GM21528 (cell line): ENCODE measurements around the gene CHDH.

Experiments
- ATAC-seq: cut with Tn5 transposase; IDR thresholded peaks from one replicate; pipeline ENCODE4 v1.9.1; 2021; ENCODE audit warnings: mild to moderate bottlenecking, moderate library complexity; ENCODE audit not compliant: unreplicated experiment, low FRiP score

CHDH gene

GRCh38 chr3:53858096-53858741 lies 12.0 kb upstream of the CHDH start:
- no peak for ATAC-seq

GRCh38 chr3:53856964-53857363 lies 10.7 kb upstream of the CHDH start:
- ATAC-seq, result no peak

- no peak for ATAC-seq
Observed at GRCh38 chr3:53850895-53851294, 4.7 kb upstream of the CHDH start.

- ATAC-seq, result no peak
Observed at GRCh38 chr3:53849916-53850315, 3.7 kb upstream of the CHDH start.

- no peak for ATAC-seq
Observed at GRCh38 chr3:53846851-53847155, 584 bp upstream of the CHDH start.

GRCh38 chr3:53845881-53846133 lies 412 bp downstream of the CHDH start:
- no peak for ATAC-seq

GRCh38 chr3:53845103-53845880 lies 927 bp downstream of the CHDH start:
- peak; percentile 10 for ATAC-seq

- ATAC-seq, result no peak
Observed at GRCh38 chr3:53844262-53845102, 1.7 kb downstream of the CHDH start.

- peak; percentile 51 for ATAC-seq
Observed at GRCh38 chr3:53843195-53844177, 2.7 kb downstream of the CHDH start.

- no peak for ATAC-seq
Observed at GRCh38 chr3:53842436-53843194, 3.6 kb downstream of the CHDH start.

- no peak for ATAC-seq
Observed at GRCh38 chr3:53841296-53841695, 4.9 kb downstream of the CHDH start.

GRCh38 chr3:53837331-53837730 lies 8.9 kb downstream of the CHDH start:
- ATAC-seq, result no peak

GRCh38 chr3:53836084-53836872 lies 9.9 kb downstream of the CHDH start:
- ATAC-seq, result no peak

GRCh38 chr3:53835257-53835656 lies 11.0 kb downstream of the CHDH start:
- no peak for ATAC-seq

GRCh38 chr3:53834429-53835095 lies 11.7 kb downstream of the CHDH start:
- no peak for ATAC-seq

- ATAC-seq, result no peak
Observed at GRCh38 chr3:53833700-53834099, 12.5 kb downstream of the CHDH start.

- no peak for ATAC-seq
Observed at GRCh38 chr3:53833053-53833645, 13.1 kb downstream of the CHDH start.

GRCh38 chr3:53830944-53831343 lies 15.3 kb downstream of the CHDH start:
- ATAC-seq, result no peak
